Daoy (cell line): ENCODE measurements around the gene PRAMEF20. TPM values are rescaled to one million over a fixed set of nuclear protein-coding genes. Genes with fewer than 3 reads are reported as not detected.

Experiments
- DNase-seq: peaks from one replicate; pipeline ENCODE4 v3.0.0-alpha.2; 2015; ENCODE audit warnings: low read depth
- total RNA-seq: library from RNA; depleted of rRNA; stranded (reverse); fragments of >200 nt; shearing (Covaris generic); gene quantifications from 2 replicates; pipeline ENCODE4 v1.2.3, GENCODE V29; 2014; rRNA removed

The PRAMEF20 gene
- total RNA-seq, 1 experiment from 2014 or later: not detected

DNA sequence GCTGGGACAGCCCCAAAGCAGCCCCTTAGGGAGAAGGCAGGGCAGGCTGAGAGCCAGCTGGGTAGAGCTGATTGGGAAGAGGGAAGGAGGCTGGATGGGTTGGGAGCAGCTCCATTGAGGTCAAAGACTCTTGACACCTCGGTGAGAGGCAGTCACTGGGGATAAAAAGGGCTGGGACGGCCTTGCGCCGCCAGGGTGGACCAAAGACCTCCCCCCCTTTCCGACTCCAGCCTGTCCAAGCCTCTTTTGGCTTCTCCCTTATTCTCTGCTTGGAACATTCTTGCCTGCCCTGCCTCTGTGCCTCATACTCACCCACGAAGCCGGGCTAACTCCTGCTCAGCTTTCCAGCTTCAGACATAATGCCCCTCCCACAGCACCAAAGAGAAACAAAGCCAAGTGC lies 52.4 kb downstream of the PRAMEF20 start:
- DNase-seq: no peak

DNA sequence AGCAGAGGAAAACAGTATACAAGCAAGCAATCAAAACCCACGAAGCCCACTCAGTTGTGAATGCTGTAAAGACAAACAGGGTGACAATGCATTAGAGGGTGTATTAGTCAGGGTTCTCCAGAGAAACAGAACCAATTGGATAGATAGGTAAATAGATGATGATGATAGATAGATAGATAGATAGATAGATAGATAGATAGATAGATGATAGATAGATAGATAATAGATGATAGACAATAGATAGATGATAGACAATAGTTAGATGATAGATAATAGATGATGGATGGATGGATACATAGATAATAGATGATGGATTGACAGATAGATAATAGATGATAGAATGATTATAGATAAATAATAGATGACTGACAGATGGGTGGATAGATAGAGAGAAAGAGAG lies 55.3 kb downstream of the PRAMEF20 start:
- no peak for DNase-seq

DNA sequence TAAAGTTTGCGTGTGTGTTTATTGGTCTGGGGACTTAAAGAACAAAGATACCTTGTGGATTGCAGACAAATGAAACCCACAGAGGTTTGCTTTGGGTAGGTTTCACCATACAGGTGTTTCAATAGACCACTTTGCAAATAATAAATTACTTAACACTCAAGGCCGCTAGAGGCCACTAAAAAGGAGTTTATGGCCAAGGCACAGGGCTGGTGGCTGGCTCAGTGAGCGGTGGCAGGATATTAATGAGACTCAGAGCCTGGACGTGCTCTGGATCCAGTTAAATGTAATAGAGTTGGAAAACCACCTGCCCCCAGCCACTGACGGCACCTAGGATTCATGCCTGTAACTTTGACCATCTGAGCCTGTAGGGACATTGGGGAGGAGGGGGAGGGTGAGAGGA lies 59.1 kb downstream of the PRAMEF20 start:
- peak; percentile 36 for DNase-seq

Other genes with a start within 250 kb of the PRAMEF20 start
- not detected in 2 replicates for gene HNRNPCL4, start 244.8 kb upstream of the PRAMEF20 start, total RNA-seq
- not detected in 2 replicates for gene PRAMEF9, start 238.6 kb upstream of the PRAMEF20 start, total RNA-seq
- gene PRAMEF13, start 209.0 kb upstream of the PRAMEF20 start, total RNA-seq: not detected in 2 replicates
- not detected in 2 replicates for gene PRAMEF18, start 184.3 kb upstream of the PRAMEF20 start, total RNA-seq
- not detected in 2 replicates for gene PRAMEF5, start 156.3 kb upstream of the PRAMEF20 start, total RNA-seq
- not detected in 2 replicates for gene PRAMEF8, start 125.3 kb upstream of the PRAMEF20 start, total RNA-seq
- not detected in 2 replicates for gene PRAMEF33, start 106.9 kb upstream of the PRAMEF20 start, total RNA-seq
- gene PRAMEF15, start 94.9 kb upstream of the PRAMEF20 start, total RNA-seq: not detected in 2 replicates
- not detected in 2 replicates for gene PRAMEF14, start 63.3 kb upstream of the PRAMEF20 start, total RNA-seq
- gene PRAMEF19, start 38.5 kb upstream of the PRAMEF20 start, total RNA-seq: not detected in 2 replicates
- gene PRAMEF17, start 20.8 kb upstream of the PRAMEF20 start, total RNA-seq: not detected in 2 replicates
- not detected in 2 replicates for gene LRRC38, start 103.6 kb downstream of the PRAMEF20 start, total RNA-seq
- gene PDPN, start 173.4 kb downstream of the PRAMEF20 start, total RNA-seq: 19.6 and 30.1 TPM in 2 replicates